ENCODE measurements around the gene XRCC5.

Gene XRCC5

DNA sequence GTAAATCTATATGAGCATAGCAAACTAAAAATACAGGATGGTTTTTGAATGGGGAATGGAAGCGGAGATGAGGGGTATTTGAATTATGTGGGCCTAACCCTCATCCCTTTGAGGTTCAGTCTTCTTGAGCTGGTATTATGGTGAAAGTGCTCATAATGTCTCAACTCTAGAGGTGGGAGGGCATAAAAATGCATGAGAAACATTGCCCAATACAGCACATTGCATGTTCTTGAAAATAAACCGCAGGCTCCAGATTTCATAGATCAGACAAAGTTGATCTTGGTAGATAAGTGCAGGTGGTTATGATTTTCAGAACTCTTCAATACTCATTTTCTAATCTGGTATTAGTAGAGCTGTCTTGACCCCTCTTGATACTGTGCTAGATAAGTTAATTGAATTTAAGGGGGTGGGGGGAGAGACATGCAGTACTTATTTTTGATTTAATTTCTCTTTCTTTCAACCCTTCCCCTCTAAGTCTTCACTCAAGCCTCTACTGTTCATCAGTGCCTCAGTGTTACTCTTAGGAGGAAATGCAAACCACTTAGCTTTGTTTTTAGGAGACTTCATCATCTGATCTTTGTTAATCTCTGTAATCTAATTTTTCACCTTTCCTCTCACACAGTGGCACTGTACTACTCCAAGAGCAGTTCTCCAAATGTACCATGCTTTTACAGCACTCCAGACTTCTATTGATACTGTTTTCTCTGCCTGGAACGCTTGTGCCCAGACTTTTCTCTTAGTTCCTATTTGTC, 22.2 kb downstream of the XRCC5 start:
- TF ChIP-seq POLR2AphosphoS5 (IDR thresholded peaks at IDR 0.05; ENCODE audit: low read depth, low read length) (no peak), SIN3A (IDR thresholded peaks at IDR 0.05; ENCODE audit: borderline replicate concordance, insufficient read depth, low read length) (no peak), FOXP2 (optimal IDR thresholded peaks at IDR 0.05; ENCODE audit: borderline replicate concordance, extremely low read depth, extremely low read length, insufficient read depth) (no peak), TAF1 (IDR thresholded peaks at IDR 0.05; ENCODE audit: borderline replicate concordance, insufficient read depth, low read length) (no peak)
- TF ChIP-seq, protein P1, sequence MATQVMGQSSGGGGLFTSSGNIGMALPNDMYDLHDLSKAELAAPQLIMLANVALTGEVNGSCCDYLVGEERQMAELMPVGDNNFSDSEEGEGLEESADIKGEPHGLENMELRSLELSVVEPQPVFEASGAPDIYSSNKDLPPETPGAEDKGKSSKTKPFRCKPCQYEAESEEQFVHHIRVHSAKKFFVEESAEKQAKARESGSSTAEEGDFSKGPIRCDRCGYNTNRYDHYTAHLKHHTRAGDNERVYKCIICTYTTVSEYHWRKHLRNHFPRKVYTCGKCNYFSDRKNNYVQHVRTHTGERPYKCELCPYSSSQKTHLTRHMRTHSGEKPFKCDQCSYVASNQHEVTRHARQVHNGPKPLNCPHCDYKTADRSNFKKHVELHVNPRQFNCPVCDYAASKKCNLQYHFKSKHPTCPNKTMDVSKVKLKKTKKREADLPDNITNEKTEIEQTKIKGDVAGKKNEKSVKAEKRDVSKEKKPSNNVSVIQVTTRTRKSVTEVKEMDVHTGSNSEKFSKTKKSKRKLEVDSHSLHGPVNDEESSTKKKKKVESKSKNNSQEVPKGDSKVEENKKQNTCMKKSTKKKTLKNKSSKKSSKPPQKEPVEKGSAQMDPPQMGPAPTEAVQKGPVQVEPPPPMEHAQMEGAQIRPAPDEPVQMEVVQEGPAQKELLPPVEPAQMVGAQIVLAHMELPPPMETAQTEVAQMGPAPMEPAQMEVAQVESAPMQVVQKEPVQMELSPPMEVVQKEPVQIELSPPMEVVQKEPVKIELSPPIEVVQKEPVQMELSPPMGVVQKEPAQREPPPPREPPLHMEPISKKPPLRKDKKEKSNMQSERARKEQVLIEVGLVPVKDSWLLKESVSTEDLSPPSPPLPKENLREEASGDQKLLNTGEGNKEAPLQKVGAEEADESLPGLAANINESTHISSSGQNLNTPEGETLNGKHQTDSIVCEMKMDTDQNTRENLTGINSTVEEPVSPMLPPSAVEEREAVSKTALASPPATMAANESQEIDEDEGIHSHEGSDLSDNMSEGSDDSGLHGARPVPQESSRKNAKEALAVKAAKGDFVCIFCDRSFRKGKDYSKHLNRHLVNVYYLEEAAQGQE (IDR thresholded peaks at IDR 0.05; ENCODE audit: insufficient read depth in 1 of 2, low read depth in 2 of 2, low read length in 2 of 2), result no peak

DNA sequence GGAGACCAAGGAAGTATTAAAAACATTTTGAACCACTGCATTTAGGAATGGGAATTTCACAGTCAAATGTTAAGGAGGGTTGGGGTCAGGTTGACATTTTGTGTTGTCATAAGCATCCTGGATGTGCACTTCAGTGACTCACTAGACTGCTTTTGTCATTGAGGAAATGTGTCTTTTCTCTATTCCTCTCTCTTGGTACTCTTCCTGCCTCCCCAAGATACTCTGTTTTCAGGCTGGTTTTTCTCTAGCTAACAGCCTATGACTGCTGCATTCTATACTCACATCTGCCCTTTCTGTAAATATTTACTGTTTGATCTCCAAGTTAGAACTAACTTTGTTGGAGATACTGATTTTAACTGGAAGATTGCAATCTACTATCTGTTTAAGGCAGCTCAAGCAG, 23.4 kb downstream of the XRCC5 start:
- TF ChIP-seq POLR2AphosphoS5 (IDR thresholded peaks at IDR 0.05; ENCODE audit: low read depth, low read length) (no peak), TAF1 (IDR thresholded peaks at IDR 0.05; ENCODE audit: borderline replicate concordance, insufficient read depth, low read length) (no peak), SIN3A (IDR thresholded peaks at IDR 0.05; ENCODE audit: borderline replicate concordance, insufficient read depth, low read length) (no peak), FOXP2 (optimal IDR thresholded peaks at IDR 0.05; ENCODE audit: borderline replicate concordance, extremely low read depth, extremely low read length, insufficient read depth) (no peak)
- TF ChIP-seq, protein P1 (IDR thresholded peaks at IDR 0.05; ENCODE audit: insufficient read depth in 1 of 2, low read depth in 2 of 2, low read length in 2 of 2), result no peak

DNA sequence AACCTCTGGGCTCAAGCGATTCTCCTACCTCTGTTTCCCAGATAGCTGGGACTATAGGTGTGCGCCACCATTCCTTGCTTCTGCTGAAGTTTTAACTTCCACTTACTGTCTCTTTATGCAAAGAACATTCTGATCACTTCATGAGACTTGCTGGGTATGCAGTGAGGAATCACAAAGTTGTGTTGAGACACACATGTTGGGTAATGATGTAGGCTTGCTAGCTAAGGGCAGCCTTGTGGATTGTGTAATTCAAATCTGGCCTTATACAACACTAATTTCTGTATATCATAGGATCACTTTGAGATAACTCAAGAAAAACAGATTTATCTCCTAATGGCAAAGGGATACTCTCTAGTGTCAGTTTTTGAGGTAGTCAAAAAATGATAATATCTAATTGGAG, 24.2 kb downstream of the XRCC5 start:
- TF ChIP-seq POLR2AphosphoS5 (IDR thresholded peaks at IDR 0.05; ENCODE audit: low read depth, low read length) (no peak), TAF1 (IDR thresholded peaks at IDR 0.05; ENCODE audit: borderline replicate concordance, insufficient read depth, low read length) (no peak), SIN3A (IDR thresholded peaks at IDR 0.05; ENCODE audit: borderline replicate concordance, insufficient read depth, low read length) (no peak), FOXP2 (optimal IDR thresholded peaks at IDR 0.05; ENCODE audit: borderline replicate concordance, extremely low read depth, extremely low read length, insufficient read depth) (no peak)
- TF ChIP-seq, protein P1 (IDR thresholded peaks at IDR 0.05; ENCODE audit: insufficient read depth in 1 of 2, low read depth in 2 of 2, low read length in 2 of 2), result no peak

DNA sequence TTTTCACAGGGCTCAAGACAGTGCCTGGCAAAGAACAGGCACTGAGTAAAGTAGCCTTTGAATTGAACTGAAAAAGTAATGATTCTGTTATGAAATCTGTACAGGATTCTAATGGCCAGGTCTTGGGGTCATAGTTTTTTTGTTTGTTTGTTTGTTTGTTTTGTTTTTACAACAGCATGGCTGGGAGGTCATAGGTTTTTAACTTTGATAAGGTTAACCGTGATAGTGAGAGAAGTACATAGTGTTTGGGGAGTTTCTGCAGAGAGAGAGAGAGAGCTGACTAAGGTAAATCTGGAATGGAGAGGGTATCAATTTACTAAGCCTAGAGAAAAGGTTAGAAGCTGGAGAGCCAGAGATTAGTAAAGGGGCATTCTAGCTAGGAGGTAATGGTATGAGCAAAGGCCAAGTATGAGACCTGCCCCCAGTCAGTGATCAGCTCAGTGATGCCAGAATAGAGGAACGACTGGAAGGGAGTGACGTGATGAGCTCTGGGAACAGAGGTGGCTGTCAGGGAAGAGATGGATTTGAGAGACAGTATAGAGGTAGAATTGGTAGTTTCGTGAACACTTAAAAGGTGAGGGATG, 25.9 kb downstream of the XRCC5 start:
- no peak for TF ChIP-seq POLR2AphosphoS5 (IDR thresholded peaks at IDR 0.05; ENCODE audit: low read depth, low read length)
- no peak for TF ChIP-seq SIN3A (IDR thresholded peaks at IDR 0.05; ENCODE audit: borderline replicate concordance, insufficient read depth, low read length)
- no peak for TF ChIP-seq FOXP2 (optimal IDR thresholded peaks at IDR 0.05; ENCODE audit: borderline replicate concordance, extremely low read depth, extremely low read length, insufficient read depth)
- TF ChIP-seq, protein P1 (IDR thresholded peaks at IDR 0.05; ENCODE audit: insufficient read depth in 1 of 2, low read depth in 2 of 2, low read length in 2 of 2), result no peak
- no peak for TF ChIP-seq TAF1 (IDR thresholded peaks at IDR 0.05; ENCODE audit: borderline replicate concordance, insufficient read depth, low read length)

Measured in PFSK-1 (cell line).